Measurements from ENCODE around the gene PARD3B.

PARD3B gene

DNA sequence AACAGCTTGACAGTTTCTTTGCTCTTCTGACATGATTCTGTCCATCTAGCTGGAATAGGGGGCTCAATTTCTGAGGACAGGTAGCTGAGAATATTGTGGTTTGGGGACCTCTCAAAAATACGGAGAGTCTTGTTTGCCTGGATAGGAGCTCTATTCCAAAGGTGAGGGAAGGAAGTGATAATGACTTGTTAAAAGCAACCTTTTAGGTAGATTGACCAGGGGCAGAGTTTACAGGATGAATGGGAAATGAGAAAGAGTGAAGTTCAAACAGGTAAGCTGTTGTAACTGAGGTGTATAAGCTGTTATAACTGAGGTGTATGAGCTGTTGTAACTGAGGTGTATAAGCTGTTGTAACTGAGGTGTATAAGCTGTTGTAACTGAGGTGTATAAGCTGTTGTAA lies 25.1 kb downstream of the PARD3B start:
- TF ChIP-seq, protein P1, sequence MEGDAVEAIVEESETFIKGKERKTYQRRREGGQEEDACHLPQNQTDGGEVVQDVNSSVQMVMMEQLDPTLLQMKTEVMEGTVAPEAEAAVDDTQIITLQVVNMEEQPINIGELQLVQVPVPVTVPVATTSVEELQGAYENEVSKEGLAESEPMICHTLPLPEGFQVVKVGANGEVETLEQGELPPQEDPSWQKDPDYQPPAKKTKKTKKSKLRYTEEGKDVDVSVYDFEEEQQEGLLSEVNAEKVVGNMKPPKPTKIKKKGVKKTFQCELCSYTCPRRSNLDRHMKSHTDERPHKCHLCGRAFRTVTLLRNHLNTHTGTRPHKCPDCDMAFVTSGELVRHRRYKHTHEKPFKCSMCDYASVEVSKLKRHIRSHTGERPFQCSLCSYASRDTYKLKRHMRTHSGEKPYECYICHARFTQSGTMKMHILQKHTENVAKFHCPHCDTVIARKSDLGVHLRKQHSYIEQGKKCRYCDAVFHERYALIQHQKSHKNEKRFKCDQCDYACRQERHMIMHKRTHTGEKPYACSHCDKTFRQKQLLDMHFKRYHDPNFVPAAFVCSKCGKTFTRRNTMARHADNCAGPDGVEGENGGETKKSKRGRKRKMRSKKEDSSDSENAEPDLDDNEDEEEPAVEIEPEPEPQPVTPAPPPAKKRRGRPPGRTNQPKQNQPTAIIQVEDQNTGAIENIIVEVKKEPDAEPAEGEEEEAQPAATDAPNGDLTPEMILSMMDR (IDR thresholded peaks at IDR 0.05): no peak
- Histone ChIP-seq H3K36me3 (no peaks in the 10 kb centered on the region), H3K9me3 (no peaks in the 10 kb centered on the region), H3K27ac (no peak overlapping the region), H3K4me1 (ENCODE audit: control insufficient read depth in 1 of 2, insufficient read depth in 1 of 2, low read depth in 1 of 2, low read length in 1 of 2) (no peaks in the 10 kb centered on the region), H3K27me3 (no peaks in the 10 kb centered on the region), H3K4me3 (ENCODE audit: low read depth in 1 of 2, low read length in 1 of 2) (no peak overlapping the region)

DNA sequence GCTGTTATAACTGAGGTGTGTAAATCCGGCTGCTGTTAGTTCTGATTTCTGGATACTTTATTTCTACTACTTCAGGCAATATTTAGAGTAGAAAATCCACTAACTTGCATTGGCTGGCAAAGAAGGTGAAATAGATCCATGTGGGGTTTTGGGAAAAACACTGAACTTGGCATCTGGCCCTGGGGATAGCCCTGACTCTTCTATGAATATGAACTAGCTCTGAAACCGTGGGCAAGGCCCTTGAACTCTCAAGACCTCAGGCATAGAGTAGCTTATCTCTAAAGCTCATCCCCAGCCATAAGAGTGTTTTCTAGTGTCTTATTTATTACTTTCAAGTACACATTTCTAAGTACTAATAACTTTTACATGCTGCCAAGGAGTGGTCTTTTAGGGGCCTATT lies 25.8 kb downstream of the PARD3B start:
- TF ChIP-seq, protein P1 (IDR thresholded peaks at IDR 0.05): no peak
- Histone ChIP-seq H3K4me3 (ENCODE audit: low read depth in 1 of 2, low read length in 1 of 2) (no peak overlapping the region), H3K36me3 (no peaks in the 10 kb centered on the region), H3K4me1 (ENCODE audit: control insufficient read depth in 1 of 2, insufficient read depth in 1 of 2, low read depth in 1 of 2, low read length in 1 of 2) (no peaks in the 10 kb centered on the region), H3K9me3 (no peaks in the 10 kb centered on the region), H3K27me3 (no peaks in the 10 kb centered on the region), H3K27ac (no peak overlapping the region)

DNA sequence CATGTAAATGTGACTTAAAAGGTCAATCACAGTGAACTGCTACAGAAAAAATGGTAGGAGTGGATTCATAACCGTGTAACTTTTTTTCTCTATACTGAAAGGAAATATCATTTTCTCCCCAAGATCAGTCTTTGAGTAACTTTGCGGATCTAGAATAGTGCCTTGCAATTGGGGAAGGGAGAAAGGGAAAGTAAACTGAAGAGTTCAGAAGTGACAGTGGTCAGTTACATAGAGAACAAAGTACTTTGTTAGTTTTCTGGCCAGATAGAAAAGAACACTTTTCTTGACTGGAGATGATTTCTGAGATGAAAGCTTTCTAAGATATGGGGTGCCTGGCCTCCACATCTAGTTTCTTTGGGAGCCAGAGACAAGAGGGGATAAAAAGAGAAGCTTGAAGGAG lies 26.6 kb downstream of the PARD3B start:
- no peaks in the 10 kb centered on the region for H3K36me3 ChIP-seq
- no peaks in the 10 kb centered on the region for H3K9me3 ChIP-seq
- no peaks in the 10 kb centered on the region for H3K27me3 ChIP-seq
- TF ChIP-seq, protein P1 (IDR thresholded peaks at IDR 0.05): no peak
- H3K27ac ChIP-seq: no peak overlapping the region
- no peaks in the 10 kb centered on the region for H3K4me1 ChIP-seq (ENCODE audit: control insufficient read depth in 1 of 2, insufficient read depth in 1 of 2, low read depth in 1 of 2, low read length in 1 of 2)
- H3K4me3 ChIP-seq (ENCODE audit: low read depth in 1 of 2, low read length in 1 of 2): no peak overlapping the region

DNA sequence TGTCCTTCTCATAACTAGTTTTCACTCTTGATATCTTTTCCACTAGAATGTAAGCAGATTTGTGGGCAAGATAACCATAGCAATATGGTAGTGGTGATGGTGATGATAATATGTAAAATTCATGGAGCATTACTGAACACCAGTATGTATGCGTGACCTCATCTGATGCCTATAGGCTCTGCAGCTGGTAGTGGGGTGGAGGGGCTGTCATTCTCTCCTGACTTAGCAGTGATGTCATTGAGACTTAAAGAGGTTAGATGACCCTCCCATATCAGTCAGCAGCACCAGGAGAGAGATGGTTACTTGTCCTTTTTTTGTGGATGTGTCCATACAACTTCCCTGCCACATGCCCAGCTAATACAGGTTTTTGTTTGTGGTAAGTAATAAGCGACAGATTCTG lies 27.9 kb downstream of the PARD3B start:
- H3K27ac ChIP-seq: no peak overlapping the region

GRCh38 chr2:204574486-204574885 lies 29.2 kb downstream of the PARD3B start:
- TF ChIP-seq, protein P1 (IDR thresholded peaks at IDR 0.05): no peak

More for the DNA sequence above, 27.9 kb downstream of the PARD3B start:
- H3K9me3 ChIP-seq: no peaks in the 10 kb centered on the region
- no peaks in the 10 kb centered on the region for H3K27me3 ChIP-seq
- no peaks in the 10 kb centered on the region for H3K4me1 ChIP-seq (ENCODE audit: control insufficient read depth in 1 of 2, insufficient read depth in 1 of 2, low read depth in 1 of 2, low read length in 1 of 2)
- H3K36me3 ChIP-seq: no peaks in the 10 kb centered on the region
- TF ChIP-seq, protein P1 (IDR thresholded peaks at IDR 0.05): no peak
- H3K4me3 ChIP-seq (ENCODE audit: low read depth in 1 of 2, low read length in 1 of 2): no peak overlapping the region

GRCh38 chr2:204575463-204575862 lies 30.2 kb downstream of the PARD3B start:
- Histone ChIP-seq H3K4me1 (ENCODE audit: control insufficient read depth in 1 of 2, insufficient read depth in 1 of 2, low read depth in 1 of 2, low read length in 1 of 2) (no peaks in the 10 kb centered on the region), H3K9me3 (no peaks in the 10 kb centered on the region), H3K36me3 (no peaks in the 10 kb centered on the region), H3K4me3 (ENCODE audit: low read depth in 1 of 2, low read length in 1 of 2) (no peak overlapping the region), H3K27me3 (no peaks in the 10 kb centered on the region), H3K27ac (no peak overlapping the region)
- TF ChIP-seq, protein P1 (IDR thresholded peaks at IDR 0.05): no peak

More at GRCh38 chr2:204574486-204574885, 29.2 kb downstream of the PARD3B start:
- Histone ChIP-seq H3K27ac (no peak overlapping the region), H3K4me1 (ENCODE audit: control insufficient read depth in 1 of 2, insufficient read depth in 1 of 2, low read depth in 1 of 2, low read length in 1 of 2) (no peaks in the 10 kb centered on the region), H3K4me3 (ENCODE audit: low read depth in 1 of 2, low read length in 1 of 2) (no peak overlapping the region), H3K36me3 (no peaks in the 10 kb centered on the region), H3K27me3 (no peaks in the 10 kb centered on the region), H3K9me3 (no peaks in the 10 kb centered on the region)
